ENCODE data around the gene RTN3.
"Not testable (repeated sequence)": the region's sequence is repeated elsewhere in the genome, so short reads cannot be mapped to it uniquely, and the experiment has no call there.

Gene RTN3

GRCh38 chr11:63681321-63682065, at the start of gene RTN3:
Gene RTN3 (plus strand): TSS chr11:63681500. CDS start chr11:63681637, 137 bp downstream.
- DNase-seq (ENCODE audit: low read depth in 2 of 2), result peak; percentile 94 to 98

- peak; percentile 14 to 27 for DNase-seq (ENCODE audit: low read depth in 2 of 2)
These were observed 45.4 kb upstream of the RTN3 start for GRCh38 chr11:63635762-63636465.

GRCh38 chr11:63638436-63638835, 42.9 kb upstream of the RTN3 start:
- DNase-seq (ENCODE audit: low read depth in 2 of 2), result not testable (repeated sequence)

GRCh38 chr11:63639199-63639832, 42.0 kb upstream of the RTN3 start:
- DNase-seq (ENCODE audit: low read depth in 2 of 2), result no peak

- DNase-seq (ENCODE audit: low read depth in 2 of 2), result no peak
These were observed 39.6 kb upstream of the RTN3 start for GRCh38 chr11:63641727-63642126.

- no peak for DNase-seq (ENCODE audit: low read depth in 2 of 2)
These were observed 38.1 kb upstream of the RTN3 start for GRCh38 chr11:63643205-63643604.

GRCh38 chr11:63652671-63653070, 28.6 kb upstream of the RTN3 start:
- no peak for DNase-seq (ENCODE audit: low read depth in 2 of 2)

GRCh38 chr11:63660972-63661371, 20.3 kb upstream of the RTN3 start:
- no peak for DNase-seq (ENCODE audit: low read depth in 2 of 2)

GRCh38 chr11:63663809-63664208, 17.5 kb upstream of the RTN3 start:
- no peak for DNase-seq (ENCODE audit: low read depth in 2 of 2)

- no peak for DNase-seq (ENCODE audit: low read depth in 2 of 2)
These were observed 14.4 kb upstream of the RTN3 start for GRCh38 chr11:63666874-63667273.

GRCh38 chr11:63667995-63668795, 13.1 kb upstream of the RTN3 start:
- DNase-seq (ENCODE audit: low read depth in 2 of 2), result no peak

- DNase-seq (ENCODE audit: low read depth in 2 of 2), result no peak
These were observed 11.2 kb upstream of the RTN3 start for GRCh38 chr11:63670096-63670432.

- DNase-seq (ENCODE audit: low read depth in 2 of 2), result peak in 1 of 2 donors; percentile 8
These were observed 10.6 kb upstream of the RTN3 start for GRCh38 chr11:63670433-63671321.

- DNase-seq (ENCODE audit: low read depth in 2 of 2), result peak; percentile 90 to 95
These were observed 9.8 kb upstream of the RTN3 start, which contains the start of gene ATL3 for GRCh38 chr11:63671322-63672155. Gene ATL3 (minus strand): TSS chr11:63671376. CDS start chr11:63671335, 41 bp downstream.

- DNase-seq (ENCODE audit: low read depth in 2 of 2), result no peak
These were observed 9.2 kb upstream of the RTN3 start for GRCh38 chr11:63672156-63672463.

GRCh38 chr11:63672936-63673539, 8.3 kb upstream of the RTN3 start:
- DNase-seq (ENCODE audit: low read depth in 2 of 2), result no peak

GRCh38 chr11:63673579-63673978, 7.7 kb upstream of the RTN3 start:
- no peak for DNase-seq (ENCODE audit: low read depth in 2 of 2)

GRCh38 chr11:63680834-63681320, 423 bp upstream of the RTN3 start:
- DNase-seq (ENCODE audit: low read depth in 2 of 2), result no peak
